H9 (cell line): ENCODE data around the gene SERPINB3. TPM values are rescaled to one million over a fixed set of nuclear protein-coding genes. Genes with fewer than 3 reads are reported as not detected.
"Not testable (repeated sequence)": the region's sequence is repeated elsewhere in the genome, so short reads cannot be mapped to it uniquely, and the experiment has no call there.

ENCODE experiments used
- DNase-seq: peaks from one replicate; pipeline ENCODE4 v3.0.0-alpha.2; 2017
- H2AFZ ChIP-seq: one replicate; pipeline ENCODE4 v1.6.1; 2013; ENCODE audit warnings: mild to moderate bottlenecking, low read length, control low read depth, moderate library complexity
- H2AK5ac ChIP-seq: 2 replicates; pipeline ENCODE4 v1.6.1; 2013; ENCODE audit warnings: low read length, control low read depth, mixed read lengths; ENCODE audit not compliant: insufficient read length
- H2BK120ac ChIP-seq: one replicate; pipeline ENCODE4 v1.6.1; 2013; ENCODE audit warnings: low read depth, mild to moderate bottlenecking, low read length, control low read depth, inconsistent platforms; ENCODE audit not compliant: poor library complexity, severe bottlenecking
- H2BK12ac ChIP-seq: 2 replicates; pipeline ENCODE4 v1.6.1; 2013; ENCODE audit warnings: low read length, control low read depth, mixed read lengths, low read depth; ENCODE audit not compliant: insufficient read length
- H2BK15ac ChIP-seq: 2 replicates; pipeline ENCODE4 v1.6.1; 2013; ENCODE audit warnings: low read depth, low read length, control low read depth
- H2BK20ac ChIP-seq: one replicate; pipeline ENCODE4 v1.6.1; 2013; ENCODE audit warnings: low read depth, mild to moderate bottlenecking, low read length, control low read depth, inconsistent platforms; ENCODE audit not compliant: poor library complexity, severe bottlenecking
- H2BK5ac ChIP-seq: 2 replicates; pipeline ENCODE4 v1.6.1; 2013; ENCODE audit warnings: low read length, control low read depth, mixed read lengths; ENCODE audit not compliant: insufficient read length
- H3K14ac ChIP-seq: 2 replicates; pipeline ENCODE4 v1.6.1; 2013; ENCODE audit warnings: low read length, control low read depth; ENCODE audit not compliant: insufficient read depth
- H3K18ac ChIP-seq: 2 replicates; pipeline ENCODE4 v1.6.1; 2013; ENCODE audit warnings: low read depth, mild to moderate bottlenecking, mixed read lengths, low read length, control low read depth; ENCODE audit not compliant: insufficient read length
- H3K23ac ChIP-seq: 2 replicates; pipeline ENCODE4 v1.6.1; 2013; ENCODE audit warnings: low read length, control low read depth, mixed read lengths, low read depth; ENCODE audit not compliant: insufficient read length
- H3K23me2 ChIP-seq: 2 replicates; pipeline ENCODE4 v1.6.1; 2013; ENCODE audit warnings: low read depth, mild to moderate bottlenecking, mixed read lengths, low read length, control low read depth; ENCODE audit not compliant: insufficient read length, poor library complexity, severe bottlenecking
- H3K27ac ChIP-seq: 2 replicates; pipeline ENCODE4 v1.5.1; 2013; ENCODE audit warnings: low read length, control low read depth, mixed read lengths, low read depth; ENCODE audit not compliant: insufficient read length
- H3K27me3 ChIP-seq: 2 replicates; pipeline ENCODE4 v1.6.1; 2013; ENCODE audit warnings: low read length, control low read depth, inconsistent platforms; ENCODE audit not compliant: insufficient read depth
- H3K4ac ChIP-seq: 2 replicates; pipeline ENCODE4 v1.6.1; 2013; ENCODE audit warnings: low read depth, mild to moderate bottlenecking, control low read depth, inconsistent platforms, low read length, moderate library complexity
- H3K4me1 ChIP-seq: 2 replicates; pipeline ENCODE4 v1.6.1; 2013; ENCODE audit warnings: low read length, control low read depth, inconsistent platforms; ENCODE audit not compliant: insufficient read depth
- H3K4me2 ChIP-seq: 2 replicates; pipeline ENCODE4 v1.6.1; 2013; ENCODE audit warnings: low read length, control low read depth, mixed read lengths; ENCODE audit not compliant: insufficient read length, insufficient read depth
- H3K56ac ChIP-seq: 2 replicates; pipeline ENCODE4 v1.6.1; 2013; ENCODE audit warnings: low read depth, mild to moderate bottlenecking, mixed read lengths, low read length, control low read depth; ENCODE audit not compliant: insufficient read length
- H3K79me1 ChIP-seq: 2 replicates; pipeline ENCODE4 v1.6.1; 2013; ENCODE audit warnings: low read depth, mild to moderate bottlenecking, moderate library complexity, low read length, control low read depth, inconsistent platforms; ENCODE audit not compliant: insufficient read depth, poor library complexity, severe bottlenecking
- H3K79me2 ChIP-seq: 2 replicates; pipeline ENCODE4 v1.6.1; 2013; ENCODE audit warnings: low read length, control low read depth, inconsistent platforms; ENCODE audit not compliant: insufficient read depth
- H3K9ac ChIP-seq: 2 replicates; pipeline ENCODE4 v1.6.1; 2013; ENCODE audit warnings: low read length, control low read depth, mixed read lengths; ENCODE audit not compliant: insufficient read length; ENCODE audit errors: extremely low read depth
- H3K9me3 ChIP-seq: one replicate; pipeline ENCODE4 v1.6.1; 2013; ENCODE audit warnings: low read depth, low read length, inconsistent platforms; ENCODE audit not compliant: control insufficient read depth
- H3T11ph ChIP-seq: one replicate; pipeline ENCODE4 v1.6.1; 2013; ENCODE audit warnings: mild to moderate bottlenecking, low read length, control low read depth, inconsistent platforms
- H4K20me1 ChIP-seq: one replicate; pipeline ENCODE4 v1.6.1; 2013; ENCODE audit not compliant: control insufficient read depth, insufficient read length, insufficient read depth
- H4K5ac ChIP-seq: 2 replicates; pipeline ENCODE4 v1.6.1; 2013; ENCODE audit warnings: low read depth, mild to moderate bottlenecking, mixed read lengths, low read length, control low read depth; ENCODE audit not compliant: insufficient read length
- H4K8ac ChIP-seq: replicated peaks from 2 replicates; pipeline ENCODE4 v1.6.1; 2013; ENCODE audit warnings: low read length, control low read depth, mixed read lengths, low read depth; ENCODE audit not compliant: insufficient read length
- H4K91ac ChIP-seq: 2 replicates; pipeline ENCODE4 v1.6.1; 2013; ENCODE audit warnings: low read depth, mild to moderate bottlenecking, moderate library complexity, mixed read lengths, low read length, control low read depth; ENCODE audit not compliant: insufficient read length
- H3K27ac Mint-ChIP-seq, 3 experiments: 2 replicates in 2 of 3; 3 replicates in 1 of 3; pipeline ENCODE4 v1.8.0; 2020 to 2021; ENCODE audit warnings: mixed read lengths in 3 of 3, mild to moderate bottlenecking in 1 of 3, moderate library complexity in 1 of 3
- H3K27me3 Mint-ChIP-seq: 2 replicates; pipeline ENCODE4 v1.8.0; 2021; ENCODE audit warnings: low read depth, mild to moderate bottlenecking, moderate library complexity, mixed read lengths
- H3K36me3 Mint-ChIP-seq, 3 experiments: 2 replicates in 2 of 3; 3 replicates in 1 of 3; pipeline ENCODE4 v1.8.0; 2020 to 2021; ENCODE audit warnings: low read depth in 3 of 3, mixed read lengths in 3 of 3; ENCODE audit not compliant: insufficient read depth in 1 of 3
- H3K4me1 Mint-ChIP-seq, 2 experiments: 2 replicates each; pipeline ENCODE4 v1.8.0; 2020; ENCODE audit warnings: mixed read lengths in 2 of 2
- H3K4me3 Mint-ChIP-seq, 2 experiments: 2 replicates in 1 of 2; 3 replicates in 1 of 2; pipeline ENCODE4 v1.8.0; 2020 to 2021; ENCODE audit warnings: mild to moderate bottlenecking in 2 of 2, mixed read lengths in 2 of 2, moderate library complexity in 1 of 2
- H3K9me3 Mint-ChIP-seq, 2 experiments: 2 replicates in 1 of 2; 3 replicates in 1 of 2; pipeline ENCODE4 v1.8.0; 2020; ENCODE audit warnings: mild to moderate bottlenecking in 2 of 2, mixed read lengths in 2 of 2, moderate library complexity in 1 of 2
- WGBS: extraction: QIAGEN DNeasy Blood & Tissue Kit; methylation state at CpG from one replicate; pipeline ENCODE4 v1.1.7; 2013; ENCODE audit warnings: missing lambda C conversion rate, low lambda C conversion rate, mixed read lengths; ENCODE audit not compliant: insufficient read length; ENCODE audit errors: extremely low coverage; 5-methylcytosine and 5-hydroxymethylcytosine counted together
- long read RNA-seq: library from polyadenylated mRNA; unstranded; transcript quantifications from one replicate; pipeline ENCODE4 v2.0.0, GENCODE V29; 2020
- total RNA-seq: library from RNA; stranded (reverse); gene quantifications from 2 replicates; pipeline ENCODE4 v1.2.1, GENCODE V29; 2021

Gene SERPINB3
- total RNA-seq = 1.7 TPM in 2 replicates
- long read RNA-seq, transcript SERPINB3-201 (8 exons, 1,777 nt) = major isoform, 18 of 18 reads
- long read RNA-seq, partial matches to known transcripts = 0 of 18 reads
- long read RNA-seq, other reads (novel, unspliced or antisense) = 0 of 18 reads

- H3K18ac ChIP-seq, H3K23ac ChIP-seq, DNase-seq, H2BK20ac ChIP-seq, H3K9me3 ChIP-seq, H4K8ac ChIP-seq, H3T11ph ChIP-seq, H2BK15ac ChIP-seq, H3K4me1 ChIP-seq, H3K79me2 ChIP-seq, H4K5ac ChIP-seq, H3K27ac ChIP-seq, H4K91ac ChIP-seq, H3K14ac ChIP-seq, H3K4me3 Mint-ChIP-seq, H2AK5ac ChIP-seq, H3K56ac ChIP-seq, H2AFZ ChIP-seq, H3K4me2 ChIP-seq, H2BK5ac ChIP-seq, H3K4ac ChIP-seq, H4K20me1 ChIP-seq, H2BK120ac ChIP-seq, H2BK12ac ChIP-seq, H3K27me3 ChIP-seq, H3K9ac ChIP-seq, H3K79me1 ChIP-seq, H3K23me2 ChIP-seq, H3K27me3 Mint-ChIP-seq: not testable (repeated sequence)
- Mint-ChIP-seq H3K27ac (peak within 1 kb of the TSS; percentile 30 to 68 (median 65); a peak in 2 of 7 replicates), H3K4me1 (peaks cover 7 to 14% of the 10 kb centered on the region in 2 experiments), H3K36me3 (peaks cover 9 to 23% (median 12%) of the 10 kb centered on the region in 3 experiments; a peak in 6 of 7 replicates), H3K9me3 (peaks cover 5 to 19% of the 10 kb centered on the region in 2 experiments; a peak in 4 of 5 replicates)
- WGBS = no CpG with 5 or more reads among the region's 3 CpGs
Observed at GRCh38 chr18:63661750-63662149, at the start of gene SERPINB3. Gene SERPINB3, minus strand, starts transcription at chr18:63661893. Its CDS starts 677 bp downstream, at chr18:63661216.
